ENCODE measurements around the gene DGKH. TPM values are rescaled to one million over a fixed set of nuclear protein-coding genes. Genes with fewer than 3 reads are reported as not detected.

DGKH gene
- total RNA-seq, 2 experiments from 2014 or later: 6.0 TPM

DNA sequence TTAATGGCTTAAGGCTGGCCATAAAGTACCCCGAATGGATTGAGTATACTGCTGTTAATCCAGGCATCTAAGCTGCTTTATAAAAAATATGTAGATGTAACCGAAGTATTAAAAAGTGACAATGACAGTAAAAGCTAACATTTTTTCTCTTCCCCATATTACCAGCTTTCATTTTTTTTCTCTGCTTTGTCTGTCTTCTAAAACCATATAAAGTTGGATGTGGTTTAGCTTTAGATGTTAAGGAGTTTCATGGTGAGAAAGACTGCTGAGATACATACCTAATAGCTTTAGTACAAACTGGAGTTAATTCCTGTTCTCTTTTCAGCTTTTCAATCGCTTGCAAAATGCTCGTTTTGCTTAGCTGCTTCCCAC is 224.3 kb downstream of the DGKH start:
- intact Hi-C loops (cut with DNase I, micrococcal nuclease): loop anchor here (5.0 to 10.0 kb wide), 7 partner anchors 122 to 1258 kb away; partner anchors contain the start of genes ELF1 (in 1 of the 2), MTRF1 (in 1 of the 2), VWA8 (in 1 of the 2) and WBP4 (in 1 of the 2)
- ATAC-seq (ENCODE audit: poor library complexity): no peak
- TF ChIP-seq, protein P1, sequence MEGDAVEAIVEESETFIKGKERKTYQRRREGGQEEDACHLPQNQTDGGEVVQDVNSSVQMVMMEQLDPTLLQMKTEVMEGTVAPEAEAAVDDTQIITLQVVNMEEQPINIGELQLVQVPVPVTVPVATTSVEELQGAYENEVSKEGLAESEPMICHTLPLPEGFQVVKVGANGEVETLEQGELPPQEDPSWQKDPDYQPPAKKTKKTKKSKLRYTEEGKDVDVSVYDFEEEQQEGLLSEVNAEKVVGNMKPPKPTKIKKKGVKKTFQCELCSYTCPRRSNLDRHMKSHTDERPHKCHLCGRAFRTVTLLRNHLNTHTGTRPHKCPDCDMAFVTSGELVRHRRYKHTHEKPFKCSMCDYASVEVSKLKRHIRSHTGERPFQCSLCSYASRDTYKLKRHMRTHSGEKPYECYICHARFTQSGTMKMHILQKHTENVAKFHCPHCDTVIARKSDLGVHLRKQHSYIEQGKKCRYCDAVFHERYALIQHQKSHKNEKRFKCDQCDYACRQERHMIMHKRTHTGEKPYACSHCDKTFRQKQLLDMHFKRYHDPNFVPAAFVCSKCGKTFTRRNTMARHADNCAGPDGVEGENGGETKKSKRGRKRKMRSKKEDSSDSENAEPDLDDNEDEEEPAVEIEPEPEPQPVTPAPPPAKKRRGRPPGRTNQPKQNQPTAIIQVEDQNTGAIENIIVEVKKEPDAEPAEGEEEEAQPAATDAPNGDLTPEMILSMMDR (IDR thresholded peaks at IDR 0.05): no peak
- H3K27ac Mint-ChIP-seq: no peak overlapping the region
- DNase-seq: peak in 3 of 14 experiments; percentile 24 to 31 (median 30)
- no peaks in the 10 kb centered on the region for H3K27me3 ChIP-seq (ENCODE audit: control insufficient read depth in 1 of 2, insufficient read depth in 2 of 2, low read length in 2 of 2)
- H3K4me1 Mint-ChIP-seq (ENCODE audit: low read depth): peaks cover 53% of the 10 kb centered on the region
- H3K36me3 ChIP-seq (ENCODE audit: insufficient read depth, low read length): no peaks in the 10 kb centered on the region
- H3K36me3 Mint-ChIP-seq (ENCODE audit: low read depth): peaks cover 21% of the 10 kb centered on the region
- POLR2A ChIA-PET: interaction anchor here (0.7 to 2.6 kb wide), 13 partner anchors 8 to 1211 kb away, joined by 3 to 12 read pairs (median 6); partner anchors contain the start of gene WBP4
- H3K9me3 ChIP-seq (ENCODE audit: control insufficient read depth in 1 of 2, insufficient read depth in 1 of 2, low read length in 2 of 2): no peaks in the 10 kb centered on the region
- H3K9me3 Mint-ChIP-seq: no peaks in the 10 kb centered on the region
- peak overlapping the region; percentile 97 for H3K4me3 Mint-ChIP-seq
- H3K4me1 ChIP-seq (ENCODE audit: insufficient read depth, low read length): peaks cover 40% of the 10 kb centered on the region
- peak overlapping the region; percentile 87 for H3K4me3 ChIP-seq (ENCODE audit: low read length)
- CTCF ChIA-PET: interaction anchor here (0.7 kb wide), 1 partner anchor 14 kb away, joined by 3 read pairs; no protein-coding TSS in a partner anchor
- peak overlapping the region; percentile 64 to 91 for H3K27ac ChIP-seq (ENCODE audit: low read depth in 1 of 2, low read length in 2 of 2)
- H3K27me3 Mint-ChIP-seq: no peaks in the 10 kb centered on the region

DNA sequence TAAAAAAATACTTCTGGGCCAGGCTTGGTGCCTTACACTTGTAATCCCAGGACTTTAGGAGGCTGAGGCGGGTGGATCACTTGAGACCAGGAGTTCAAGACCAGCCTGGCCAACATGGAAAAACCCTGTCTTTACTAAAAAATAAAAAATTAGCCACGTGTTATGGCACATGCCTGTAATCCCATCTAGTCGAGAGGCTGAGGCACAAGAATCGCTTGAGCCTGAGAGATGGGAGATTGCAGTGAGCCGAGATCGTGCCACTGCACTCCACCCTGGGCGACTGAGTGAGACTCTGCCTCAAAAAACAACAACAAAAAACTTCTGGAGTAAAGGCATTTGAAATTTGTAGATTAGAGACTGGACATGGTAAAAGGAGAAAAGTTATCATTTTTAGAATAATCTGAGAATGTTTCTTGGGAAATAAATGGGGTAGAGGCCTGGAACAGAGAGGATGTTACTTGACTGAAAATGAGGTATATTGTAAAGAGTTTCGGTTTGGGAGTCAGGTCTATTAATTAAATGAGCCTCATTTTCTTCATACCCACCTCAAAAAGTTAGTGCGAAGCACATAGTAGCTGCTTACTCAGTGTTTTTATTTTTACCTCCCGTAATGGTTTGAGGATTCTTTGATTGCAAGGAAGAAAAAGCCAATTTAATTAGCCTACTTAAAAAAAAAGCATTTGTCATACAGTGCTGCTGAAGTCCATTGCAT is 226.1 kb downstream of the DGKH start:
- peak overlapping the region in 1 of 2 donors; percentile 48 for H3K27ac ChIP-seq (ENCODE audit: low read depth in 1 of 2, low read length in 2 of 2)
- no peaks in the 10 kb centered on the region for H3K9me3 ChIP-seq (ENCODE audit: control insufficient read depth in 1 of 2, insufficient read depth in 1 of 2, low read length in 2 of 2)
- H3K27ac Mint-ChIP-seq: no peak overlapping the region
- no peaks in the 10 kb centered on the region for H3K9me3 Mint-ChIP-seq
- DNase-seq: no peak
- ChIA-PET POLR2A (no interaction called here), CTCF (no interaction called here)
- intact Hi-C loops (cut with DNase I, micrococcal nuclease): loop anchor here (5.0 to 10.0 kb wide), 7 partner anchors 120 to 1260 kb away; partner anchors contain the start of genes ELF1 (in 1 of the 2), MTRF1 (in 1 of the 2), VWA8 (in 1 of the 2) and WBP4 (in 1 of the 2)
- H3K27me3 Mint-ChIP-seq: no peaks in the 10 kb centered on the region
- no peaks in the 10 kb centered on the region for H3K27me3 ChIP-seq (ENCODE audit: control insufficient read depth in 1 of 2, insufficient read depth in 2 of 2, low read length in 2 of 2)
- TF ChIP-seq, protein P1 (IDR thresholded peaks at IDR 0.05): no peak
- peaks cover 42% of the 10 kb centered on the region for H3K4me1 ChIP-seq (ENCODE audit: insufficient read depth, low read length)
- H3K4me3 Mint-ChIP-seq: peak overlapping the region; percentile 56
- ATAC-seq (ENCODE audit: poor library complexity): no peak
- peaks cover 25% of the 10 kb centered on the region for H3K36me3 Mint-ChIP-seq (ENCODE audit: low read depth)
- H3K4me3 ChIP-seq (ENCODE audit: low read length): peak overlapping the region; percentile 17
- H3K36me3 ChIP-seq (ENCODE audit: insufficient read depth, low read length): no peaks in the 10 kb centered on the region
- H3K4me1 Mint-ChIP-seq (ENCODE audit: low read depth): peaks cover 53% of the 10 kb centered on the region

DNA sequence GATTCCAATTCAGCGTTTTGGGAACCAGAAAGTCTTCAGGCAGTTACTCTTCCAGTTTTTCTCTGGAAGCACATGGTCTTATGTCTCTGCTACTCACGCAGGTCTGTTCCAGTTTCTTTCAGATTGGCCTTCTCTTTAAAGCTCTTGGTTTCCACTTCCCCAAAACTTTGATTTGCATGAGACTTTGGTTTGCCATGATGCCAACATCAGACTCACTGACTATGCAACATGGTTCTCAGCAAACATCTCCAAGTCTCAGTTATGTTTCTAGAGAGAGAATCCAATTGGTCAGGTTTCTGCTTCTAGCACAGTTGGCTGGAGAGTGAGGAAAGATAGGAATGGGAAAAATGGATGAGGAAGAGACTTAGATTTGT is 226.6 kb downstream of the DGKH start:
- peak overlapping the region; percentile 56 for H3K4me3 Mint-ChIP-seq
- no peak for ATAC-seq (ENCODE audit: poor library complexity)
- ChIA-PET CTCF (no interaction called here), POLR2A (no interaction called here)
- H3K27me3 Mint-ChIP-seq: no peaks in the 10 kb centered on the region
- Histone ChIP-seq H3K4me1 (ENCODE audit: insufficient read depth, low read length) (peaks cover 42% of the 10 kb centered on the region), H3K4me3 (ENCODE audit: low read length) (peak overlapping the region; percentile 17), H3K27me3 (ENCODE audit: control insufficient read depth in 1 of 2, insufficient read depth in 2 of 2, low read length in 2 of 2) (no peaks in the 10 kb centered on the region), H3K36me3 (ENCODE audit: insufficient read depth, low read length) (no peaks in the 10 kb centered on the region), H3K27ac (ENCODE audit: low read depth in 1 of 2, low read length in 2 of 2) (peak overlapping the region in 1 of 2 donors; percentile 18), H3K9me3 (ENCODE audit: control insufficient read depth in 1 of 2, insufficient read depth in 1 of 2, low read length in 2 of 2) (no peaks in the 10 kb centered on the region)
- H3K36me3 Mint-ChIP-seq (ENCODE audit: low read depth): peaks cover 25% of the 10 kb centered on the region
- H3K27ac Mint-ChIP-seq: no peak overlapping the region
- no peaks in the 10 kb centered on the region for H3K9me3 Mint-ChIP-seq
- TF ChIP-seq, protein P1 (IDR thresholded peaks at IDR 0.05): no peak
- peaks cover 53% of the 10 kb centered on the region for H3K4me1 Mint-ChIP-seq (ENCODE audit: low read depth)
- peak in 3 of 14 experiments; percentile 24 to 44 (median 30) for DNase-seq
- intact Hi-C loops (cut with DNase I, micrococcal nuclease): loop anchor here (10.0 kb wide), 2 partner anchors 120 to 1260 kb away; partner anchors contain the start of gene ELF1 (in 1 of the 2)
